Measurements from ENCODE around the gene SYT17.

SYT17 gene

DNA sequence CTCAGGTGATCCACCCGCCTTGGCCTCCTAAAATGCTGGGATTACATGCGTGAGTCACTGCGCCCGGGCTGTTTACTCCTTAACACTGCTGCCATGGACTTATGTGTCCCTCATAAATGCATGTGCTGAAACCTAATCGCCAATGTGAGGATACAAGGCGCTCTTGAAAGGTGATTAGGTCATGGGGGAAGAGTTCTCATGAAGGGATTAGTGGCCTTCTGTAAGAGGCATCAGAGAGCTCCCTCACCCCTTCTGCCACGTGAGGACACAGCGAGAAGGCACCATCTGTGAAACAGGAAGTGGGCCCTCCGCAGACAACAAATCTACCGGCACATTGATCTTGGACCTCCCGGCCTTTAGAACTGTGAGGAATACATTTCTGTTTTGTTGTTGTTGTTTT is 35.1 kb upstream of the SYT17 start:
- TF ChIP-seq, protein P1, sequence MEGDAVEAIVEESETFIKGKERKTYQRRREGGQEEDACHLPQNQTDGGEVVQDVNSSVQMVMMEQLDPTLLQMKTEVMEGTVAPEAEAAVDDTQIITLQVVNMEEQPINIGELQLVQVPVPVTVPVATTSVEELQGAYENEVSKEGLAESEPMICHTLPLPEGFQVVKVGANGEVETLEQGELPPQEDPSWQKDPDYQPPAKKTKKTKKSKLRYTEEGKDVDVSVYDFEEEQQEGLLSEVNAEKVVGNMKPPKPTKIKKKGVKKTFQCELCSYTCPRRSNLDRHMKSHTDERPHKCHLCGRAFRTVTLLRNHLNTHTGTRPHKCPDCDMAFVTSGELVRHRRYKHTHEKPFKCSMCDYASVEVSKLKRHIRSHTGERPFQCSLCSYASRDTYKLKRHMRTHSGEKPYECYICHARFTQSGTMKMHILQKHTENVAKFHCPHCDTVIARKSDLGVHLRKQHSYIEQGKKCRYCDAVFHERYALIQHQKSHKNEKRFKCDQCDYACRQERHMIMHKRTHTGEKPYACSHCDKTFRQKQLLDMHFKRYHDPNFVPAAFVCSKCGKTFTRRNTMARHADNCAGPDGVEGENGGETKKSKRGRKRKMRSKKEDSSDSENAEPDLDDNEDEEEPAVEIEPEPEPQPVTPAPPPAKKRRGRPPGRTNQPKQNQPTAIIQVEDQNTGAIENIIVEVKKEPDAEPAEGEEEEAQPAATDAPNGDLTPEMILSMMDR (IDR thresholded peaks at IDR 0.05): no peak
- no peak for TF ChIP-seq ZFX (IDR thresholded peaks at IDR 0.05; ENCODE audit: borderline replicate concordance)
- no peak overlapping the region for H3K27ac ChIP-seq

GRCh38 chr16:19133600-19133999 is 34.4 kb upstream of the SYT17 start:
- H3K27ac ChIP-seq: no peak overlapping the region
- no peak for TF ChIP-seq ZFX (IDR thresholded peaks at IDR 0.05; ENCODE audit: borderline replicate concordance)
- TF ChIP-seq, protein P1 (IDR thresholded peaks at IDR 0.05): no peak

DNA sequence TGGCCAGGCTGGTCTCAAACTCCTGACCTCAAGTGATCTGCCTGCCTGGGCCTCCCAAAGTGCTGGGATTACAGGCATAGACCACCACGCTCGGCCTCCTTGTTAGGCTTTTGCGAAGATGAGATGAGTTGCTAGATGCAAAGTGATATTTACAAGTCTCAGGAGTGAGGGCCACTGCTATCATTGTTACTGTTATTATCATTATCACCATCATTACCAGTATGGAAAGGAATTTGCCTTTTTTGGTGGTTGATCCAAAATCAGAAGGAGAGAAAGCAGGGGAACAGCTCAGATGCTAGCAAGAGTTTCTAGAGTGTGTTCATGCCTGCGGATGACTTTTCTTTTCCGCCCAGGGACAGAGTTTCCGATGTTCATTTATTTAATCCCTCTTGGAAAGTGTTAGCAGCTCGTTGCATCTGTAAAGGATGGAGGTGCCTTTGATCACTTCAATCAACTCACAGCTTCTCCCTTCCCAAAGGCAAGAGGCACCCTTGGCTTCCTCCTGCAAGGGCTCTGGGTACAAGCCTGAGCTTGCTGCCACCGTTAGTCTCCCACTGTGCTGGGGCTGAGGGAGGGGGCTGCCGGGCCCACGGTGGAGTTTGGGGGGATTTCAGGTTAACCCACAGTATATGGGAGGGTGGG is 32.7 kb upstream of the SYT17 start:
- no peak for TF ChIP-seq ZFX (IDR thresholded peaks at IDR 0.05; ENCODE audit: borderline replicate concordance)
- TF ChIP-seq, protein P1 (IDR thresholded peaks at IDR 0.05): no peak

GRCh38 chr16:19135896-19136438 is 32.1 kb upstream of the SYT17 start:
- TF ChIP-seq, protein P1 (IDR thresholded peaks at IDR 0.05): no peak
- no peak for TF ChIP-seq ZFX (IDR thresholded peaks at IDR 0.05; ENCODE audit: borderline replicate concordance)
- no peak overlapping the region for H3K27ac ChIP-seq

More for the DNA sequence above, 32.7 kb upstream of the SYT17 start:
- no peak overlapping the region for H3K27ac ChIP-seq

GRCh38 chr16:19136549-19137196 is 31.4 kb upstream of the SYT17 start:
- TF ChIP-seq, protein P1 (IDR thresholded peaks at IDR 0.05): no peak
- TF ChIP-seq ZFX (IDR thresholded peaks at IDR 0.05; ENCODE audit: borderline replicate concordance): no peak
- no peak overlapping the region for H3K27ac ChIP-seq

DNA sequence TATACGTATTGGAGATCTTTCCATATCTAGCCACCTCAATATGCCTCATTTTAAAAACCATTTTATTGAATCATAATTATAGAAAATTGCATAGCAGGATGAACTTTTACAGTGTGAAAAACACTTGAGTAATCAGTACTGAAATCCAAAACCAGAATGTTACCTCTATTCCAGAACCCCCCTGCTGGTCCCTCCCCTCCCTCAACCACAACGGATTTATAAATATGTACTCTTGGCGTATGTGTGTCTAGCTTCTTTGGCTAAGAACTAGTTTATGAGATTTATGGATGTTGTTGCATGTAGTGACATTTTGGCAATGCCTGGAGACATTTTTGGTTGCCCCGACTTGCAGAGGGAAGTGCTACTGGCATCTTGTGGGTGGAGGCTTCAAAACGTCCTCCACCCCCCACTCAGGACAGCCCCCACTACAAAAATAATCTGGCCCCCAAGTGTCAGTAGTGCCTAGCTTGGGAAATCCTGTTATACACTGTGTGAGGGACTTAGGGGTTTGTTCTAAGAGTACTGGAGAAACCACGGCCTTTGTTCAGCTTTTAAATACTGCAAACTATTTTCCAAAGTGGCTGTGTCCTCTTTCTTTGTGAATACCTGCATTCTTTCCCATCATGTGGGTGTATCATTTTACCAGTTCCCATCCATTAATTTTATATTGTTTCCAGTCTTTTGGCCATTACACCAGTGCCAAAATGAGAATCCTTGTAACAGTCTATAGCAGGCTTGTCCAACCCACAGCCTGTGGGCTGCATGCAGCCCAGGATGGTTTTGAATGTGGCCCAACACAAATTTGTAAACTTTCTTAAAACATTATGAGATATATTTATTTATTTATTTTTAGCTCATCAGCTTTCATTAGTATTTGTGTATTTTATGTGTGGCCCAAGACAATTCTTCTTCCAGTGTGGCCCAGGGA is 30.6 kb upstream of the SYT17 start:
- TF ChIP-seq, protein P1 (IDR thresholded peaks at IDR 0.05): no peak
- TF ChIP-seq ZFX (IDR thresholded peaks at IDR 0.05; ENCODE audit: borderline replicate concordance): no peak
- H3K27ac ChIP-seq: no peak overlapping the region
